A172 (cell line): Measurements from ENCODE around the gene DSC1. TPM values are rescaled to one million over a fixed set of nuclear protein-coding genes. Genes with fewer than 3 reads are reported as not detected.
"Not testable (repeated sequence)": the region's sequence is repeated elsewhere in the genome, so short reads cannot be mapped to it uniquely, and the experiment has no call there.

Experiments used
- DNase-seq: peaks from one replicate; pipeline ENCODE4 v3.0.0-alpha.2; 2015; ENCODE audit warnings: low spot score
- total RNA-seq: library from RNA; depleted of rRNA; stranded (reverse); fragments of >200 nt; shearing (Covaris generic); gene quantifications from 2 replicates; pipeline ENCODE4 v1.2.3, GENCODE V29; 2014

Gene DSC1
- total RNA-seq, 1 experiment from 2014 or later: not detected

GRCh38 chr18:31171144-31171839, 8.6 kb upstream of the DSC1 start:
- no peak for DNase-seq

GRCh38 chr18:31170335-31170734, 7.7 kb upstream of the DSC1 start:
- no peak for DNase-seq

GRCh38 chr18:31162419-31162793, 250 bp downstream of the DSC1 start:
- no peak for DNase-seq

DNA sequence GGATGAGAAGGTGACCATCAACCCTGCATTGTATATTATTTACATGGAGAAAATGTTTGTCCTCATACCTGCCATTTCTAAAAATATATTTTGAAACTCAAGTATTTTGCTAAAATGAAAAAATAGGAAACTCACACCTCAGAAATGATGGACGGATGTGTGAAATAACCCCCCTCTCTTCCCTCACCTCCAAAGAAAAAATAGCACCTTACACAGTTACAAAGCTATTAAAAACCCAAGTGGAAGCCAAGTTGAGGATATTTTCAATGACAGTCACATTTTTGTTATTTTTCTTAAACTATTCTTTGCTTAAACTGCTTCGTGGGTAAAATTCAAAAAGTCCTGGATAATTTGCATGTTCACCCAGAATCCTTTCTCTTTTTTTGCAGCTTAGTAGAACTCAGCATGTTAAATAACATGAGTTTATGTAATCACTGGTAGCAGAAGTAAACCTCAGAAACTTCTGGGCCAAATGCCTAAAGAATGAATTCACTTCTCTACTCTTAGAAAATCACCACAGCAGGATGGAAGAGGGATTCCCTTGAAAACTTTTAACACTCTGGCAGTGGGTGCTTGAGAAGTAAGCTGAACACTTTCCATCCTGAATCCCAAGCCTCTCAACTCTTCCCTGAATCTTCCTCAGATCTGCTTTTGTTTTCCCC, 768 bp downstream of the DSC1 start:
- no peak for DNase-seq

DNA sequence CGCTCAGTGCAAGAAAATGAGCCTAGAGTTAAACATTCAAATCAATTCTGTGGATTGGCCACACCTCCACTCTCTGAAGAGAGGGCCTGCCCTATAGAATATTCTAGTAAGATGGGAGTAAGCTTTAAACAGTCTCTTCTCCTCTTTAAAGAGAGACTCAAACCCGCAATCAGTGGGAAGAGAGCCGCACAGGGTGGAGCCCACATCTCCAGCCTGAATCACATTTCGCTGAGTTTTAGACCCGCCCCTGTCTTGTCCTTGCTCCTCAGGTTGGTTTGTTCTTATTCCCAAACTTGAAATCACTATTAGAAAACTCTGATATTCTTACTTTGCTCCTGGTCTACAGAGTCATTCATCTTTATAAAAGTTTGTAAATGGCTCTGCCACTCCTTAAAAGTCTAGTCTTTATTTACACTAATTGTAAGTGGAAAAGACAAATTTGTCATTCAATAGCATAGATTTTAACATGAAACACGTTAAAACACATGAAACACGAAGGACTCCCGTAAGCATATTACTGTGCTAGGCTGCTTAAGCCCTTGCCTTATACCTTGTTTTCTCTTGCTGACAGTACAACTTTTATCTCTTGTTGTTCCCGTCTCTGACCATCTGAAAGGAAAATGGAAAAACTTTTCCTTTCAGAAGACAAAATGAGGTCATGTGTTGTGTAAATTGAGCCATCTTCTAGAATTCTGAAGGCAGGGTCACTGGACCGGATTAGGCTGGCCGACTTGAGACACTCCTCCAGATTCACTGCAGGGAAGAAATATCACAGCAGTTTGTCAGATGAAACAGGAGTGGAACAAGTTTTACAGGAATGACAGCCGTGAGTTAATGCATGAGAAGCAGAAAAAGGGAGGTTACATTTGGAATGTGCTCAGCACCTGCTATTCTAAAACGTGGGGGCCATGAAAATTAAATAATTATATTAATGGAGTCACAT, 5.6 kb downstream of the DSC1 start:
- no peak for DNase-seq

DNA sequence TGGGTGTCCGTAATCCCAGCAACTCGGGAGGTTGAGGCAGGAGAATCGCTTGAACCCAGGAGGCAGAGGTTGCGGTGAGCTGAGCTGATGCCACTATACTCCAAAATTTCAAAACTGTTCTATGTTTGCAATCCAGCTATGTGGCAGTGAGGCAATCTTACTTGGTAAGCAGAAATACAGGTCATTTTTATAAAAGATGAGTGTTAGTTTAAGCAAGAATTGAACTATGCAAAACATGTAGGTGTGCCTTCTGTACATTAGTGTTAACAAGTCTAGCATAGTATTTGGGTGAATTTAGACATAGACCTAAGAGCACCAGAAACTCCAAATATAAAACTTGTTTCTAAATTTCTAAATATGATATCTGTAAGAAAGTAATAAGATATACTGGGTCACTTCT, 7.2 kb downstream of the DSC1 start:
- no peak for DNase-seq

GRCh38 chr18:31154181-31154580, 8.5 kb downstream of the DSC1 start:
- DNase-seq: no peak

DNA sequence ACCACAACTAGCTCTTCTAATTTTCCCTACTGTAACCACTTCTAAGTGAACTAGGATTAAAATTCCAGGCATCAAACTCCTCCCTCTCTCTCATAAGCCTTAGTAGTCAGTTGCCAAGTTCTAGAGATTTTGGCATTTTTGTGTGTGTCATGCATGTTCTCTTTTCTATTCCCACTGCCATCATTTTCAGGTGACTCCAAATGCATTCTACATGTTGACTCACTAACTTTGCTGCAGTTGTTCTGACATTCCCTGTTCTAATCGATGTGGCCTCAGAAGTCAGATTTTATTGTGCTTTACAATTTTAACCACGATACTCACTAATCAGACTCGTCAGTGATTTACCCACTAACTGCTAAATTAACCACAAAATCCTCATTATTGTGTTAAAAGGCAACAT, 13.3 kb downstream of the DSC1 start:
- DNase-seq: no peak

- DNase-seq: no peak
These were observed 14.1 kb downstream of the DSC1 start for GRCh38 chr18:31148600-31148999.

DNA sequence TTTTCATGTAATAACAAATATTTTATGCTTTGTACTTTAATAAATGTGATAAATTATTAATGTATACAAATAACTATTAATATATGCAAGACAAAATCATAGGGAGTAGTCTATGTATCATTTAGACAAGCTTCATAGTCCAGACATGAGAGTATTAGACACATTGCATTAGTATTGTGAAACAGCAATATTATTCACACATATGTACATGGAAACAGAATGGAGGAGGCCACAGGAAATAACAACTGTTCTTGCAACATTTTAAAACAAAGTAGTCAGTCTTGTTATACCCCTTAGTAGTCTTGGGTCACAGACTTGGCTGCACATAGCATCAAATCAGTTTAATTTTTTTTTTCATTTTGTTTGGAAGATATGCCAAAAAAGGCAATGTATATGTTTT, 15.8 kb downstream of the DSC1 start:
- no peak for DNase-seq

DNA sequence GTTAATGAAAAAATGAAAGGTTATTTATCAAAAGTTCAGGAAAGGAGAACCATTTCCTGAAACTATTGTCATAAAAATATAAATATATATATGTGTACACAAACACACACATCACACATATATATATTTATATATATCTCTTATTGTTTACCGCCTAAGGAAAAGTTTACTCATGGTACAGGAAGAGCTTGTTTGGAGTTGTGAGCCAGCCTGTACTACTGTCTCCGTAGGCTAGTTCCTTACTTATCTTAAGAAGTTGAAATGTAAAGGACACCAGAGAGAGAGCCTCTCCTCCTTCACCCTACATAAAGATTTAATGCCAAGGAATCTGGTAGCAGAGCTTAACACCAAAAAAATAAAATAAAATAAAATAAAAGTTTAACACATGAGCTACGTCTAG, 19.6 kb downstream of the DSC1 start:
- DNase-seq: no peak

DNA sequence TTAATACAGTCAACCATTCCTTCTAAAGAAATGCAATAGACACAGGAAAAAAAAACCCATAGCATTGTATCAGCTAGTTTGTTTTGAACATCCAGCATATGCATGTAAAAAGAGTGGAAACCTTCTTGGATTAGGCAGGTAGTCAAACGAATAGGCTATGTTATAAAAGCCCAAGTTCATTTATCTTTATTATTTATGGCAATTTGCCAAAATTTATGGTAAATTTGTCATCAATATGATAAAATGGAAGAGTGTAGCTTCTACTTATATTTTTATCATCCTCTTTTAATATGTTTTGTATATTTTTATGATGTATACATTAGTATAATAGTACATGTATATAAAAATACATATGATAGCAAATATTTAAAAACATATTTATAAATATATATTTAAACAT, 23.9 kb downstream of the DSC1 start:
- DNase-seq: no peak

DNA sequence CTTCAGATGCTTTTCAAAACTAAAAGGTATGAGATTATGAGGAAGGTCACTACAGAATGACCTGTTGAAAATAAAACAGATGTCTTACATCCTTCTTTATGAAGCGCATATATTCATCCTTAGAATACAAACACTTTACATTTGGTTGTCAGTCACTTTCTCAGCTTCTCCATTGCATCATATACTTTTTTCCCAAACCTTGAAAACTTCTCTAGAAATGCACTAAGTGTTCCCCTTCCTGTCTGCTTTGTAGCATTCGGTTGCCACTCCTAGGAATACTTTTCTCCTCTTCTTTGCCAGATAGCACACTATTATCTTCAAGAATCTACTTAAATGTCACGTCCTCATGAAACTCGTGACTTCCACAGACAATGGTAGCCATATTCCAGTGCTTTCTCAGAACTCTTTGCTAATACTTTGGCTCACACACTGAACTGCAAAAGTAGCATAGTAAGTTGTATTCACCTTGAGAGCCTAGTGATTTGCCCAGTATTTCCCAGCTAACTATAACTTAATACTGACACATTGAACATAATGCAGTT, 27.6 kb downstream of the DSC1 start:
- DNase-seq: no peak

GRCh38 chr18:31129398-31130115, 33.1 kb downstream of the DSC1 start:
- no peak for DNase-seq

DNA sequence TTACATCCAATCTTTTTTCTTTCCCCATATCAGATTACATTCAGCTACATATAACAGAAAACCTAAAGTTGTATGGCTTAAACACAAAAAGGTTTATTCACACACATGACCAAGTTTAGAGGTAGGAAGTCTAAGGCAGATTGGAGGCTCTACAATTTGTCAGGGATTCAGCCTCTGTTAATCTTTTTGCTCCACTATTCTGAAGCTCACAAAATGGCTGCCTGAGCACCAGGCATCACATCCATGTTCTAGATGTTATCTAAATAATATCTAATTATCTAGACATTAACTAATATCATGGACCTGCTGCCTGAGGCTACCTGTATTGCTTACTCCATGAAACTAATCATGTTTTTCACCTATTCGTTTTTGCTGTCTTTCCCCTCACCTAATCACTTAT, 36.8 kb downstream of the DSC1 start:
- no peak for DNase-seq

- DNase-seq: not testable (repeated sequence)
These were observed 39.5 kb downstream of the DSC1 start for GRCh38 chr18:31123125-31123524.

DNA sequence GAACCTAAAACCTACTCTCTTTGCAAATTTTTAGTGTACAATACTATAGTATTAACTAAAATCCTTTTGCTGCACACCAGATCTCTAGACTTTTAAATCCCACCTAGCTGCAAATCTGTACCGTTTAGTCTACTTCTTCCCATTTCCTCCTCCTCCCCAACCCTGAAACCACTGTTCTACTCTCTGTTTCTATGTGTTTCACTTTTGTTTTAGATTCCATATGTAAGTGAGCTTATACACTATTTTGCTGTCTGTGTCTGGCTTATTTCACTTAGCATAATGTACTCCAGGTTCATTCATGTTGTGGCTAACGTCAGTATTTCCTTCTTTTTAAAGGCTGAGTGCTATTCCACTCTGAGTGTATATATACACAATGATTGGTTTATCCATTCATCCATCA, 42.1 kb downstream of the DSC1 start:
- DNase-seq: no peak

DNA sequence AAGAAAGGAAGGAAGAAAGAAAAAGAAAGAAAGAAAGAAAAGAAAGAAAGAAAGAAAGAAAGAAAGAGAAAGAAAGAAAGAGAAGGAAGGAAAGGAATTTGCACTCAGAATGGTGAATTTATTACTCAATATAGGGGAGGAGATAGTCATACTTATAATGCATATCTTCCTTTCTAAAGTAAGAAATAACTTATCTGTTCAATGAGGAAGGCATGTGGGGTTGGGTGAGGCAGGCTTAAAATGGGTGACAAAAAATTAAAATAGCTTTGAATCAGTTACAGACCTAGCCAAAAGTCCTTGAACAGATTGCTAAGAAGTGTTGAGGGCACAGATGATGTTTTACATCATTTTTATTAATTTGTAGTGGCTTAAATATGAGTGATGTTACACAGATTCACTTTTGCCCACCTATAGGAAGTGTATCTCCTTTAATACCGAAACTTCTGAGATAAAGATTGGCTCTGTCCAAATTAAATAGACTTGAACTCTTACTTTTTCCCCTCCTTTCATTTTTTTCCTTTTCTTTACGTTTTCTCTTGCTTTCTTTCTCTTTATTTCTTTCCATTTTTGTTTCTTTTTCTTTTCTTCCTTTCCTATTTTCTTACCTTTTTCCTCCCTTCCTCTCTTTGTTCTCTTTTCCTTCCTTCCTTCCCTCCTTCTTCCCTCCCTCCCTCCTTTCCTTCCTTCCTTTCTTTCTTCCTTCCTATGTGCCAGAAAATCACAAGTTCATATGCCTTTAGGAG, 45.6 kb downstream of the DSC1 start:
- no peak for DNase-seq

GRCh38 chr18:31112804-31113203, 49.9 kb downstream of the DSC1 start:
- DNase-seq: no peak

DNA sequence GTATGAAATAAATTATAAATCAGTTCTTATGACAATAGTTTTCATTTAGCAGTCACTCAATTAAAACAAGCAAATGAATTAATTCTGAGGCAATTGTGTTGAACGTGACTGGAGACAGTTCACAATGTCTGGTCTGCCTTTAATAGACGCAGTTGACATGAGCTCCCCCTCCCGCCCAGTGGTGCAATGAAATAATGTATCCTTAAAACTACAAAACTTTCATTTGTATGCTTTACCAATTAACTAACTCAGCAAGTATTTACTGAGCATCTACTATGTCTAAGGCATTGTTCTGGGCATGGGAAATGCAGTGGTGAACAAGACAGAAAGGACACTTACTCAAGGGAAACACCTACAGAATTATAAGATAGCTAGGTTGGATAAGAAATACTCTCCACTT, 56.9 kb downstream of the DSC1 start:
- DNase-seq: no peak

DNA sequence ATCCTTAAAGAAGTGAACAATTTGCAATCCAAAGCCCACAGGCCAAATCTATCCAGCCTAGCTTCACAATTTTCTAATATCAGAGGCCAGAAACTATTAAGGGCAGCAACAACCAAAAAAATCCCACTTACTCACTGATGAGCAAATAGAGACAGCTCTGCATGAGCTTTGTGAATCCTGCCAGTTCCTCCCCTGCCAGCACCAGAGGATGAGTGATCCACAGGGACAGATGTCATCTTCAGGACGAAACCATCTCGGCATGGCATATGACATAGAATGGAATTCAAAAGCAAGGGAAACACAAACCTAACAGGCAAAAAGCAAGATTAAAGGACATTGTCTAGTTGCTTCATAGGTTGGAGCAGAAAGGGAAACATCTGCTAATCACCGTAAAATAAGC, 58.2 kb downstream of the DSC1 start:
- no peak for DNase-seq
